GM12878 (cell line): Measurements from ENCODE around the gene PLK5. TPM values are rescaled to one million over a fixed set of nuclear protein-coding genes. Genes with fewer than 3 reads are reported as not detected.

Experiments
- ATAC-seq: fragments of 200-7000 bp; cut with Tn5 transposase; 3 replicates; pipeline ENCODE4 v1.9.1; 2020; ENCODE audit warnings: mild to moderate bottlenecking, moderate library complexity
- BruUV-seq: library from RNA; stranded (reverse); fragments of 400-500 nt; replicated peaks from 2 replicates; lab custom pipeline; 2021; lab: Mats Ljungman, UMichigan
- CTCF ChIA-PET: fragments of 300-600 bp; sonication (Branson Sonifier 250); formaldehyde crosslinking; extraction: SDS; loops from one replicate; lab custom pipeline; 2021; ENCODE audit warnings: inconsistent platforms; lab: Yijun Ruan, JAX
- POLR2A ChIA-PET: fragments of 350-600 bp; formaldehyde crosslinking; extraction: SDS; loops from one replicate; lab custom pipeline; 2021; ENCODE audit warnings: inconsistent platforms; lab: Charles Lee
- RAD21 ChIA-PET: fragments of 300-600 bp; sonication (Branson Sonifier 250); formaldehyde crosslinking; loops from one replicate; lab custom pipeline; 2023; ENCODE audit warnings: antibody characterized with exemption; ENCODE audit not compliant: unreplicated experiment; lab: Charles Lee
- SMC1A ChIA-PET: fragments of 300-600 bp; sonication (Branson Sonifier 250); formaldehyde crosslinking; loops from one replicate; lab custom pipeline; 2023; ENCODE audit not compliant: unreplicated experiment, uncharacterized antibody; lab: Charles Lee
- DNase-seq: peaks from one replicate; pipeline ENCODE4 v3.0.0-alpha.2; 2011; ENCODE audit warnings: low read depth, low spot score
- FAIRE-seq: peaks from 3 replicates; lab custom pipeline; 2011; peaks lifted over from hg19 to GRCh38; lab: Jason Lieb, UNC
- H2AFZ ChIP-seq: 2 replicates; pipeline ENCODE4 v1.6.0; 2011; ENCODE audit warnings: low read depth, low read length, control low read depth; ENCODE audit not compliant: control insufficient read depth
- H3K27ac ChIP-seq: 2 replicates; pipeline ENCODE4 v1.5.1; 2011; ENCODE audit warnings: control low read depth; ENCODE audit not compliant: control insufficient read depth, insufficient read depth
- H3K27me3 ChIP-seq, 2 experiments: replicated peaks in 1 of 2; 2 replicates each; pipeline versions ENCODE4 v1.6.0 to v1.6.1; 2011; ENCODE audit warnings: low read length in 1 of 2; ENCODE audit not compliant: control insufficient read depth in 2 of 2, insufficient read depth in 2 of 2
- H3K36me3 ChIP-seq, 2 experiments: 2 replicates each; pipeline ENCODE4 v1.5.1; 2011; ENCODE audit warnings: low read length in 1 of 2; ENCODE audit not compliant: control insufficient read depth in 2 of 2, insufficient read depth in 2 of 2
- H3K4me1 ChIP-seq: 2 replicates; pipeline ENCODE4 v1.6.1; 2011; ENCODE audit warnings: mild to moderate bottlenecking, low read length, moderate library complexity, mixed read lengths; ENCODE audit not compliant: control insufficient read depth, insufficient read depth
- H3K4me2 ChIP-seq: 2 replicates; pipeline ENCODE4 v1.6.0; 2011; ENCODE audit warnings: control low read depth; ENCODE audit not compliant: control insufficient read depth, insufficient read depth
- H3K4me3 ChIP-seq: fragments of 200-600 bp; sonication (generic); 2 replicates; pipeline ENCODE4 v1.5.1; 2016
- H3K79me2 ChIP-seq: 2 replicates; pipeline ENCODE4 v1.6.0; 2011; ENCODE audit warnings: low read length; ENCODE audit not compliant: control insufficient read depth, insufficient read depth
- H3K9ac ChIP-seq: 2 replicates; pipeline ENCODE4 v1.8.0; 2011; ENCODE audit warnings: low read length, control low read depth, mixed read lengths; ENCODE audit not compliant: control insufficient read depth, insufficient read depth
- H3K9me3 ChIP-seq: replicated peaks from 3 replicates; pipeline ENCODE4 v1.5.1; 2011; ENCODE audit warnings: mild to moderate bottlenecking, low read length; ENCODE audit not compliant: control insufficient read depth, insufficient read depth
- H4K20me1 ChIP-seq: 2 replicates; pipeline ENCODE4 v1.6.0; 2011; ENCODE audit not compliant: control insufficient read depth, insufficient read depth
- BCL11A ChIP-seq: IDR thresholded peaks from 2 replicates; pipeline ENCODE4 v1.6.1; 2011; ENCODE audit warnings: low read depth, low read length
- BMI1 ChIP-seq: fragments of 450-650 bp; IDR thresholded peaks from 2 replicates; pipeline ENCODE4 v1.6.1; 2016; ENCODE audit warnings: mild to moderate bottlenecking, moderate library complexity, borderline replicate concordance
- E2F4 ChIP-seq: IDR thresholded peaks from 2 replicates; pipeline ENCODE4 v1.6.1; 2012; ENCODE audit warnings: low read depth, low read length, improper control_type of control experiment
- FOS ChIP-seq: IDR thresholded peaks from 3 replicates; pipeline ENCODE4 v1.6.1; 2011; ENCODE audit warnings: borderline replicate concordance; ENCODE audit not compliant: insufficient read length; ENCODE audit errors: extremely low read depth
- FOXK2 ChIP-seq: fragments of 450-650 bp; IDR thresholded peaks from 2 replicates; pipeline ENCODE4 v1.6.1; 2017; ENCODE audit warnings: mild to moderate bottlenecking, moderate library complexity
- JUNB ChIP-seq: IDR thresholded peaks from 2 replicates; pipeline ENCODE4 v1.6.1; 2016; ENCODE audit warnings: antibody characterized with exemption, mild to moderate bottlenecking
- SIN3A ChIP-seq: IDR thresholded peaks from 2 replicates; pipeline ENCODE4 v1.6.1; 2012; ENCODE audit warnings: low read depth, low read length, improper control_type of control experiment
- SP1 ChIP-seq: IDR thresholded peaks from one replicate; pipeline ENCODE4 v1.6.1; 2011; ENCODE audit warnings: low read depth, low read length
- SUZ12 ChIP-seq: fragments of 200-600 bp; sonication (generic); IDR thresholded peaks from one replicate; pipeline ENCODE4 v1.6.1; 2018; ENCODE audit warnings: antibody characterized with exemption, mild to moderate bottlenecking; ENCODE audit not compliant: unreplicated experiment
- ZBED1 ChIP-seq: IDR thresholded peaks from 2 replicates; pipeline ENCODE4 v1.6.1; 2016; ENCODE audit warnings: borderline replicate concordance
- ZNF207 ChIP-seq: fragments of 450-650 bp; IDR thresholded peaks from 2 replicates; pipeline ENCODE4 v1.6.1; 2014; ENCODE audit warnings: antibody characterized with exemption, mild to moderate bottlenecking, borderline replicate concordance
- WGBS: methylation state at CpG from one replicate; pipeline ENCODE4 v1.1.6; 2016; ENCODE audit warnings: low lambda C conversion rate; ENCODE audit not compliant: insufficient replicate concordance, insufficient coverage; ENCODE audit errors: missing lambda C conversion rate; 5-methylcytosine and 5-hydroxymethylcytosine counted together
- in situ Hi-C: fragments of 300-500 bp; cut with MboI; formaldehyde crosslinking; loops from 9 replicates; pipeline ENCODE4 v1.14.3; 2018; ENCODE audit warnings: mixed read lengths
- intact Hi-C: fragments of 100-400 bp; cut with micrococcal nuclease; formaldehyde crosslinking; loops from one replicate; pipeline ENCODE4 v1.14.2; 2022; ENCODE audit not compliant: unreplicated experiment
- polyA plus RNA-seq, 11 experiments: library from polyadenylated mRNA; depleted of rRNA in 4 of 11; unstranded in 6 of 11; stranded (reverse) in 5 of 11; fragments of >200 nt; fragmentation: Nextera tagmentation in 4 of 11; fragmentation: Illumina TruSeq in 1 of 11; extraction: Ambion mirVana in 4 of 11; extraction: Trizol in 1 of 11; gene quantifications; 1 replicate in 1 of 11; 2 replicates in 10 of 11; pipeline versions ENCODE4 v1.2.1 to v1.2.3, GENCODE V29; 2011 to 2016; ENCODE audit warnings: inconsistent platforms in 2 of 11, missing spikeins in 2 of 11, low read depth in 1 of 11
- total RNA-seq, 4 experiments: library from RNA; depleted of rRNA in 3 of 4; stranded (reverse); fragments of >200 nt in 3 of 4; fragmentation: Illumina TruSeq in 1 of 4; extraction: Trizol in 1 of 4; gene quantifications; 2 replicates each; pipeline versions ENCODE4 v1.2.1 to v1.2.3, GENCODE V29; 2013 to 2021

PLK5 gene
- total and polyA plus RNA-seq, 10 of the 15 experiments (the other 5 are each of a cell fraction or from before 2014, with no cell fraction given): 0.13 TPM; not detected in 9

- no peak for DNase-seq
- 35% methylated on average over 17 of the region's 18 CpGs for WGBS
- no peak for TF ChIP-seq JUNB
- TF ChIP-seq, all 136 proteins: peak for 0
- Histone ChIP-seq H2AFZ (no peak overlapping the region), H3K4me2 (no peak overlapping the region), H3K9ac (no peak overlapping the region), H3K27me3 (peaks cover 0 to 2% of the 10 kb centered on the region in 2 experiments; a peak in 3 of 4 replicates), H3K4me1 (no peaks in the 10 kb centered on the region), H3K9me3 (no peaks in the 10 kb centered on the region), H4K20me1 (no peaks in the 10 kb centered on the region), H3K4me3 (no peak overlapping the region), H3K27ac (no peak overlapping the region), H3K79me2 (no peaks in the 10 kb centered on the region), H3K36me3 (no peaks in the 10 kb centered on the region)
- ChIA-PET POLR2A (no interaction called here), RAD21 (no interaction called here), SMC1A (no interaction called here), CTCF (no interaction called here)
- ATAC-seq (no peak), FAIRE-seq (no peak)
- no TSS peak for BruUV-seq
- in situ Hi-C loops: no loop called here
- intact Hi-C loops: no loop called here
Measured at GRCh38 chr19:1526979-1527649, 3.2 kb downstream of the PLK5 start.

- H3K36me3 ChIP-seq: no peaks in the 10 kb centered on the region
- SMC1A ChIA-PET: no interaction called here
- H3K4me3 ChIP-seq: no peak overlapping the region
- ATAC-seq (no peak), DNase-seq (no peak), FAIRE-seq (no peak)
- in situ Hi-C loops (no loop called here), intact Hi-C loops (no loop called here)
- no peak overlapping the region for H3K27ac ChIP-seq
- H4K20me1 ChIP-seq: no peaks in the 10 kb centered on the region
- no peaks in the 10 kb centered on the region for H3K9me3 ChIP-seq
- H3K79me2 ChIP-seq: no peaks in the 10 kb centered on the region
- peaks cover 0 to 2% of the 10 kb centered on the region in 2 experiments; a peak in 3 of 4 replicates for H3K27me3 ChIP-seq
- H3K4me2 ChIP-seq: no peak overlapping the region
- CTCF ChIA-PET: no interaction called here
- H3K9ac ChIP-seq: no peak overlapping the region
- no TSS peak for BruUV-seq
- POLR2A ChIA-PET: no interaction called here
- no peak overlapping the region for H2AFZ ChIP-seq
- RAD21 ChIA-PET: no interaction called here
- 56% methylated on average over 27 of the region's 27 CpGs for WGBS
- TF ChIP-seq SUZ12: no peak
- no peak for TF ChIP-seq FOS
- TF ChIP-seq JUNB: no peak
- TF ChIP-seq SP1: no peak
- no peak for TF ChIP-seq BMI1
- TF ChIP-seq FOXK2: no peak
- no peak for TF ChIP-seq ZBED1
- TF ChIP-seq BCL11A: no peak
- TF ChIP-seq E2F4: no peak
- TF ChIP-seq ZNF207: no peak
- no peak for TF ChIP-seq SIN3A
- H3K4me1 ChIP-seq: no peaks in the 10 kb centered on the region
Measured at GRCh38 chr19:1527650-1528309, 3.9 kb downstream of the PLK5 start.
